Pancreas (tissue), 10 donors: ENCODE measurements around the gene FAM184B. TPM values are rescaled to one million over a fixed set of nuclear protein-coding genes. Genes with fewer than 3 reads are reported as not detected.
"Not testable (repeated sequence)": the region's sequence is repeated elsewhere in the genome, so short reads cannot be mapped to it uniquely, and the experiment has no call there.

ENCODE experiments used
- ATAC-seq, 4 donors: fragments of 200-7000 bp; cut with Tn5 transposase; one replicate each; pipeline versions ENCODE4 v1.8.0 to v1.9.1; 2020; ENCODE audit warnings: mild to moderate bottlenecking in 4 of 4, moderate library complexity in 4 of 4
- DNase-seq, 6 donors: peaks; one replicate each; pipeline ENCODE4 v3.0.0-alpha.2; 2020
- FAIRE-seq: peaks from 2 replicates; lab custom pipeline; 2012; peaks lifted over from hg19 to GRCh38; lab: Jason Lieb, UNC
- H3K27ac ChIP-seq, 4 donors: fragments of 200-600 bp; sonication (generic); 1 replicate in 3 of 4; 2 replicates in 1 of 4; pipeline versions ENCODE4 v1.5.0 to v1.8.0; 2020
- H3K27me3 ChIP-seq, 4 donors: fragments of 200-600 bp; one replicate each; pipeline ENCODE4 v1.8.0; 2021
- H3K36me3 ChIP-seq, 3 donors: fragments of 200-600 bp; sonication (generic) in 1 of 3; one replicate each; pipeline versions ENCODE4 v1.5.0 to v1.8.0; 2020 to 2021
- H3K4me1 ChIP-seq, 3 donors: fragments of 200-600 bp; one replicate each; pipeline ENCODE4 v1.8.0; 2021
- H3K4me3 ChIP-seq, 4 donors: fragments of 200-600 bp; sonication (generic) in 2 of 4; one replicate each; pipeline versions ENCODE4 v1.5.0 to v1.8.0; 2020 to 2021
- H3K9me3 ChIP-seq, 4 donors: fragments of 200-600 bp; one replicate each; pipeline ENCODE4 v1.8.0; 2021
- WGBS, 2 donors: extraction: QIAGEN DNeasy Blood & Tissue Kit; methylation state at CpG; one replicate each; pipeline ENCODE4 v1.1.7; 2013; 5-methylcytosine and 5-hydroxymethylcytosine counted together
- intact Hi-C, 3 donors: fragments of 100-400 bp; cut with DNase I; formaldehyde crosslinking; loops; one replicate each; pipeline versions ENCODE4 v1.11.1 to v1.14.2; 2022
- polyA plus RNA-seq, 2 donors: library from polyadenylated mRNA; stranded (reverse); fragments of 200-250 nt; gene quantifications; one replicate each; pipeline ENCODE4 v1.2.3, GENCODE V29; 2013
- total RNA-seq, 6 donors: library from RNA; stranded (reverse); fragmentation: NEBNext Ultra II Directional in 4 of 6; extraction: Animal tissue kit (Norgen Biotek cat#: 25700) in 4 of 6; gene quantifications; one replicate each; pipeline versions ENCODE4 v1.2.1 to v1.2.4, GENCODE V29; 2021 to 2023
- TF ChIP-seq, protein P1 (sequence below), 4 donors: fragments of 200-600 bp; sonication (generic) in 3 of 4; IDR thresholded peaks; one replicate each; pipeline versions ENCODE4 v1.5.0 to v1.8.0; 2021; ENCODE audit warnings: antibody characterized with exemption in 4 of 4
- donor health status: healthy with polysubstance abuse.
- donor health status: DM: no; HTN: no; CAD: no; lungs with moderate emphysema.
- donor health status: DM: no; HTN: no; CAD: no.
- donor health status: control.
- donor health status: control.
- donor health status: Bipolar disorder and iron deficiency.
- donor health status: DM: yes; HTN: yes; CAD: no.
- donor health status: DM: no; HTN: no; CAD: no.
- donor health status: DM: no; HTN: no; CAD: no.
- donor health status: DM: yes; HTN: yes; CAD: no.

FAM184B gene
- total and polyA plus RNA-seq, 8 donors: 0.04 to 0.07 TPM; not detected in 6

DNA sequence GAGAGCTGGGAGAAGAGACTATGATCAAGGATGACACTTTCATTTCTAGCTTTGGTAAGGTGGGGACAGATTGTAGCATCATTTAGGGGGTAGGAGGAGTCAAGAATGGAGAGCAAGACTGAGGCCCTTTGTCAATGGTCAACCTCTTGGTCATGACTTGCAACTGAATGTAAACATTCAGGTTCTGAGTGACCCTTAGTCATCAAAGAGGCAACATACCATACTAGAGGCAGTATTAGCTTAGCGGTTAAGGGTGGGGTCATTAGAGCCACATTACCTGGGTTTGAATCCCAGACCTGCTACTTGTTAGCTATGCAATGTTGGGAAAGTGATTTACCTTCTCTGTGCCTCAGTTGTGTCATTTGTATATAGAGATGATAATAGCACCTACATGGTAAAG is 90.5 kb downstream of the FAM184B start:
- ATAC-seq (no peak), FAIRE-seq (no peak), DNase-seq (no peak)
- TF ChIP-seq, protein P1, sequence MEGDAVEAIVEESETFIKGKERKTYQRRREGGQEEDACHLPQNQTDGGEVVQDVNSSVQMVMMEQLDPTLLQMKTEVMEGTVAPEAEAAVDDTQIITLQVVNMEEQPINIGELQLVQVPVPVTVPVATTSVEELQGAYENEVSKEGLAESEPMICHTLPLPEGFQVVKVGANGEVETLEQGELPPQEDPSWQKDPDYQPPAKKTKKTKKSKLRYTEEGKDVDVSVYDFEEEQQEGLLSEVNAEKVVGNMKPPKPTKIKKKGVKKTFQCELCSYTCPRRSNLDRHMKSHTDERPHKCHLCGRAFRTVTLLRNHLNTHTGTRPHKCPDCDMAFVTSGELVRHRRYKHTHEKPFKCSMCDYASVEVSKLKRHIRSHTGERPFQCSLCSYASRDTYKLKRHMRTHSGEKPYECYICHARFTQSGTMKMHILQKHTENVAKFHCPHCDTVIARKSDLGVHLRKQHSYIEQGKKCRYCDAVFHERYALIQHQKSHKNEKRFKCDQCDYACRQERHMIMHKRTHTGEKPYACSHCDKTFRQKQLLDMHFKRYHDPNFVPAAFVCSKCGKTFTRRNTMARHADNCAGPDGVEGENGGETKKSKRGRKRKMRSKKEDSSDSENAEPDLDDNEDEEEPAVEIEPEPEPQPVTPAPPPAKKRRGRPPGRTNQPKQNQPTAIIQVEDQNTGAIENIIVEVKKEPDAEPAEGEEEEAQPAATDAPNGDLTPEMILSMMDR (IDR thresholded peaks at IDR 0.05): no peak
- no peak overlapping the region for H3K4me3 ChIP-seq
- no peaks in the 10 kb centered on the region for H3K4me1 ChIP-seq
- no peaks in the 10 kb centered on the region for H3K9me3 ChIP-seq
- H3K27ac ChIP-seq: no peak overlapping the region
- intact Hi-C loops: no loop called here
- no peaks in the 10 kb centered on the region for H3K27me3 ChIP-seq
- WGBS, 2 donors: 93 to 95% methylated on average over 1 of the region's 1 CpG
- no peaks in the 10 kb centered on the region for H3K36me3 ChIP-seq

DNA sequence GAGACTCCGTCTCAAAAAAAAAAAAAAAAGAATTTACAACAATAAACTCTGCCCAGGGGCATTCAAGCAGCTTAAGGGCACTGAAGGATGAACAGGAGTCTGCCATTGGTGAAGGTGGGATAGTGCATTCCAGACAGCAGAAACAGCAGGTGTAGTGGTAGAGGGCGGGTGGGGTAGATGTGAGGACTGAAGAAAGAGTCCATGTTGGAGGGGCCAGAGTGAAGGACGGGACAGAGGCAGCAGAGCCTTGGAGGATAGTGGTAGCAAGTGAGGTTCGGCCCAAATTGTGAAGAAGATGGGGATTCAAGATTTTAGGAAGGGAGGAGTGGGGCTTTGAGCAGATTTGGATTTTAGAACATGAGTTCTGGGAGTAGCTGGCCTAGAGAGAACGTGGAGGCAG is 91.3 kb downstream of the FAM184B start:
- no peak overlapping the region for H3K4me3 ChIP-seq
- TF ChIP-seq, protein P1 (IDR thresholded peaks at IDR 0.05): no peak
- ATAC-seq (no peak), DNase-seq (no peak), FAIRE-seq (no peak)
- WGBS, 2 donors: 74 to 82% methylated on average over 5 of the region's 5 CpGs
- no peaks in the 10 kb centered on the region for H3K36me3 ChIP-seq
- H3K27ac ChIP-seq: no peak overlapping the region
- no peaks in the 10 kb centered on the region for H3K9me3 ChIP-seq
- intact Hi-C loops: no loop called here
- no peaks in the 10 kb centered on the region for H3K27me3 ChIP-seq
- H3K4me1 ChIP-seq: no peaks in the 10 kb centered on the region

DNA sequence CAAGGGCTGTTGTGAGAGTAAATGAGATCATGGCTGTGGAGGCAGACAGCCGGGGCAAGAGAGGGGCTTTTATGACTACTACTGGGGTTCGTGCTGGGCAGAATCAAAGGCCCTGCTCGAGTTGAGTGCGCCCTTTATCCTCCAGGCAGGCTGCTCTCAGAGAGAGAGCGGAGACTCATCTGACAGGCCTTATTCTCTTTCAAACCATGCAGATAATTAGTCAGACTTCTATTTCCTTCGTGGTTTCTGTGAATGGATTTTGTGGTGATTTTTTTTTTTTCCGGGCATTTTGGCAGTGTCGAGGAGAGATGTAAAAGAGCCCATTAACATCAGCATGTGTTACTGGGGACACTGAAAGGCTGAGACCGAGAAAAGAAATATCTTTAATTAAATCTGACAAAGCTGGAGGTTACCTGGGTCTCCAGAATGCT is 93.4 kb downstream of the FAM184B start:
- intact Hi-C loops: no loop called here
- Histone ChIP-seq H3K27me3 (no peaks in the 10 kb centered on the region), H3K4me3 (no peak overlapping the region), H3K4me1 (no peaks in the 10 kb centered on the region), H3K27ac (no peak overlapping the region), H3K9me3 (no peaks in the 10 kb centered on the region), H3K36me3 (no peaks in the 10 kb centered on the region)
- ATAC-seq (no peak), FAIRE-seq (no peak), DNase-seq (no peak)
- TF ChIP-seq, protein P1 (IDR thresholded peaks at IDR 0.05): no peak
- WGBS, 2 donors: 73 to 75% methylated on average over 9 of the region's 9 CpGs

DNA sequence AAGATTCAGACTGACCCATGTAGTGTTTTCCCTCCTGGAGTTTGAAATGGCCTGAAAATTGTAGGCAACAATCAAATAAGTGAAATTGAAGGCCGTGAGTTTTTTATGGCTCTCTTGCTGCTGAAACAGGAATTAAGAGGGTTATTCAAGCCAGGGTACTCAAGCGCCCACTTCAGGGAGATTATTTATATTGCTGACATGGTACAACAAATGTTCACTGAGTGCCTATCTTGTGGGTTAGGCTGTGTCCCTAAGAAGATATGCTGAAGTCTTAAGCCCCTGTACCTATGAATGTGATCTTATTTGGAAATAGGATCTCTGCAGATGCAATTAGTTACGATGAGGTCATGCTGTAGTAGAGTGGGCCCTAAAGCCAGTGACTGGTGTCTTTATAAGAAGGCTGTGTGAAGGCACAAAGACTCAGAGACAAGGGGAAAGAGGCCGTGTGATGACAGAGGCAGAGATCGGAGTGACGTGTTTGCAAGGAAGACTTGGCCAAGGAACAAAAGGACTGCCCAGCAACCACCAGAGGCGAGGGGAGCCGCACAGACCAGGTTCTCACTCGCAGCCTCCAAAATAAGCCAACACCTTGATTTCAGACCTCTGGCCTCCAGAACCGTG is 94.1 kb downstream of the FAM184B start:
- Histone ChIP-seq H3K36me3 (no peaks in the 10 kb centered on the region), H3K27me3 (no peaks in the 10 kb centered on the region), H3K4me3 (no peak overlapping the region), H3K27ac (no peak overlapping the region), H3K9me3 (no peaks in the 10 kb centered on the region), H3K4me1 (no peaks in the 10 kb centered on the region)
- ATAC-seq (no peak), DNase-seq (no peak), FAIRE-seq (no peak)
- TF ChIP-seq, protein P1 (IDR thresholded peaks at IDR 0.05): no peak
- 75 to 83% methylated on average over 10 of the region's 10 CpGs for WGBS, 2 donors
- intact Hi-C loops: no loop called here

DNA sequence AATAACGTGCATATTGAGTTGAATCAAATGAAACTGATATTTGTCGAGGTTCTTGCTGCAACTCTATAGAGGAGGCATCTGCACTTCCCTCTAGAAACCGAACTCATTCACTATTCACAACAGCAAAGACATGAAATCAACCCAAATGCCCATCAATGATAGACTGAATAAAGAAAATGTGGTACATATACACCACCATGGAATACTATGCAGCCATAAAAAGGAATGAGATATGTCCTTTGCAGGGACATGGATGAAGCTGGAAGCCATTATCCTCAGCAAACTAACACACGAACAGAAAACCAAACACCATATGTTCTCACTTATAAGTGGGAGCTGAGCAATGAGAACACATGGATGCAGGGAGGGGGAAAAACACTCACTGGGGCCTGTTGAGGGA is 96.8 kb downstream of the FAM184B start:
- H3K4me1 ChIP-seq, H3K27ac ChIP-seq, intact Hi-C loops, H3K4me3 ChIP-seq, H3K27me3 ChIP-seq, DNase-seq, H3K36me3 ChIP-seq, ATAC-seq, H3K9me3 ChIP-seq, FAIRE-seq: not testable (repeated sequence)
- 65 to 72% methylated on average over 4 of the region's 4 CpGs for WGBS, 2 donors
